GM21526 (cell line): ENCODE data around the gene ZBTB24.
"Not testable (repeated sequence)": the region's sequence is repeated elsewhere in the genome, so short reads cannot be mapped to it uniquely, and the experiment has no call there.

Experiments
- ATAC-seq: cut with Tn5 transposase; IDR thresholded peaks from one replicate; pipeline ENCODE4 v1.9.1; 2021; ENCODE audit warnings: moderate library complexity; ENCODE audit not compliant: unreplicated experiment, low FRiP score

The ZBTB24 gene

DNA sequence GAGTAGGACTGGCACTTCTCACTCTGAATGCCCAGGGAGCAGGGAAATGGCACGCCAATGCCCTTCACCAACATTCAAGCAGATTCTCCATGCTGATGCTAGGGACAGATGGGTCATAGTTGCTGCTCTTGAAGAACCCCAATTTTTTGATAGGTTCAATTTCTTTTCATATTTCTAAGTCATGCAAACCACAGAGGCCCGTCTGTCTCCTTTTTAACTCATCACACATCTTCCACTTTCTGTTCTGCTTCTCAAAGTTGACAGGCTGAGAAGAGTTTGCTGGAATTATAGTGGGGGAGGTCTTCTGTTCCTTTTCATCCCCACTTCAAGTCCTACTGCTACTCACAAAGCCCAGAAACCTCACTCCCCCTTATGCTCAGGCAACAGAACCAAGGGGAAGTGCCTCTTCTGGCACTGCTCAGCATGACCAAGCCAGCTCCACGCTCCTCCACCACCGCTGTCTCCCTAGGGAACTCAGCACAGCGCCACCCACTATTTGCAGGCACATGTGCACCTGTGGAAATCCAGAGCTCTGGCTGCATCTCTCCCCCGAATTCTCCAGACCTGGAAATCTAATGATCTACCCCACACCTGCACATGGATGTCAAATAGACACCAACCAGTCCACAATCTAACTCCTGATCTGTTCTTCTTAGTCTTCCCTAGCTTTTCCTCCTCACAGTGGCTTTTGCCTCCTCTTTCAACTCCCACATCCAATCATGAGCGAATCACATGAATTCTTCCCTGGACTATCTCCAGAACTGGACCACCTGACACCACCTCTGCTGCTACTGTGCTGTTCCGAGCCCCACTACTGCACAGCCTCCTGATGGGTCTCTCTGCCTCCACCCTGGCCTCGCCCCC lies 10.7 kb downstream of the ZBTB24 start:
- no peak for ATAC-seq

DNA sequence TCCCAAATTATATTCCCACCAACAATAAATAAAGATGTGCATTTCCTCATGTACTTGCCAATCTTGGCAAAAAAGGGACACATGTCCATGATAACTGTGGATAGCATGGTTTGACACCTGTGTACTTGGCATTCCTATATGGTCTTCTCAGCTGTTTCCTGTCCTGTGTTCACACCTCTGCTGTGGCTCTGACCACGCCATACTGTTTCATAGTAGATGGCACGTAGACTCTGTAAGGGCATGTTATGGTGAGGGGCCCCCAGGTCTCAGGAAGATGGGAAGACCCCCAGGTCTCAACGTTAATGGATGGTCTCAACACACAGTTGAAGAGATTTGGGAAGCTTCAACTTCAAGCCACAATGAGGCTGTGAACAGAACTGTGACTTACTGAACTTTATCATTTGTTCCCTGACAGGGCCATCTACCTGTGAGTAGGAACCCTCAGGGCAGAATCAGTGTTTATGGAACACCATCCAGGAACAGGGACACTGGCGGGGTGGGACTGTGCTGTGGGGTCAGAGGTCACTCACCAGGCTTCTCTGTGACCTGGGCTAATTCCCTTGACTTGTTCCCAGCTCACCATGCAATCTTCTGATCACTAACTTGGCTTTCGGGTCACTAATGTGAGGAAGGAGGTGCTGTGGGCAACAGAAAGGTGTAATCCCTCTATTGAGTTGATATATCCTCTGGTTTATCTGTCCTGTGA lies 11.8 kb downstream of the ZBTB24 start:
- ATAC-seq = no peak

DNA sequence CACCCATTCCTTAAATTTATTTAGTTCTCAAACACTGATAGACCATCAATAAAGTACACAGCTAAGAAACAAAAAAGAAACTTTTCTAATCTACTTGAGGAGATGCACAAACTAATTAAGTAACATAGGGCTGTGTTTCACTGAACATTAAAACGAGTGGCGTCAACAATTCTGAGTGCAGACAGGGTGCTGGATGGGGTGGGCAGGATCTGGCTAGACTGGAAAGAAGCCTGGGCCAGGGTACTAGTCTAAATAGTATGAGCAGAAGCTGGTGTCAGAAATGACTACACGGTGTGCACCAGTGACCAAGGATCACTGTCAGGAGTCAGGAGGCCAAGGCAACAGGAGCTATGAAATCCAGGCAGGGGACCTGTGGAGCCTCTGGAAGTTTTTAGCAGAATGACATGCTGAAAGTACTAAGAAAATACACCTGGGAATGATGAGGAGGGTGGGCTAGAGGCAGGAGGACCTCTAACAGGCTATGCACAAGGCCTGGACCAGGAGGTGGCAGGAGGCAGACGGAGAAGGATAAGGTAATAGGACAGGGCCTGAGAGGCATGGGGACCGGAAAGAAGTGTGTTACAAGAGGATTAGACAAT lies 13.3 kb downstream of the ZBTB24 start:
- no peak for ATAC-seq

DNA sequence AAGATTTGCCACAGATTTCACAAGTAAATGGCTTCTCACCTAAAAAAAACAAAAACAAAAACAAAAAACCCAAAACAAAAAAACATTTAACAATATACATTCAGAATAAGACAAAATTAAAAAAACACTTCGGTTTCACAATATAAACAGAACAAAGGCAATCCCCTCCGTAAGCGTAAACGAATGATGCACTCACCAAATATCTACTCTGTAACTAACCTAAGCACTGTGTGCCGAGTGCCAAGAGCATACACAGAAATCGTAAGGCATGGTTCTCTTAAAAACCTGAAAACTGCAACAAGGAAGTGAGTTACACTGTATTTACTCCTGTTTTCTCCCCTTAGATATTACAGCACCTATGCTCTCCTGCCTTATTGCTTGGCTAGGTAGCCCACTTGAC lies 15.3 kb downstream of the ZBTB24 start:
- ATAC-seq = no peak

DNA sequence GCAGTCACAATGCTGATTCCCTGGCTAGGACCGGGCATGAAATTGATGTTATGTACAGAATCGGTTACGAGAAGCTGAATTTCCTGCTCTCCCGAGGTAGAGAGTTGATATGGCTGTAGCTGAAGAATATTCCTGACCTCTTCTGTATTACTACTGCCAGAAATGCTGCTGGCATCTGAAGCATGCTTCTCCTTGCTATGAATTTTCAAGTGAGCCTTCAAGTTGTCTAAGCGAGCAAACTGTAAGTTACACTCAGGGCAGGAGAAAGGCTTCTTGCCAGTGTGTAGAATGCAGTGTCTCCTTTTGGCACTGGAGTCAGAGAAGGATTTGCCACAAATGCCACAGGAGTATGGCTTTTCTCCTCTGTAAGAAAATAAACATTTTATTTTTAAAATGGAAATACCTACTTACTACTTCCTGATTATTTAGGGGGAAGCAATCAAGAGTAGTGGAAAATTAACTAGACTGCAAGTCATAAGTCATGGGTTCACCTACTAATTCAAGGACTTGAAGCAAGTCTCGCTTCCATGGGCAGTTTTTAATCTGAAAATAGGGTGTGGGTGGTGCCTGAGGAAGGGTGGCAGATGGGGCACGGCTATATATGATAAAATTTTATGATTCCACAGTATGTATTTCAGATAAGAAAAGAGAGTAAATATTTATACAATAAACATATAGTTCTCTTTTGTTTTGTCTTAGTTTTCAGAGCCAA lies 16.7 kb downstream of the ZBTB24 start:
- ATAC-seq = no peak

DNA sequence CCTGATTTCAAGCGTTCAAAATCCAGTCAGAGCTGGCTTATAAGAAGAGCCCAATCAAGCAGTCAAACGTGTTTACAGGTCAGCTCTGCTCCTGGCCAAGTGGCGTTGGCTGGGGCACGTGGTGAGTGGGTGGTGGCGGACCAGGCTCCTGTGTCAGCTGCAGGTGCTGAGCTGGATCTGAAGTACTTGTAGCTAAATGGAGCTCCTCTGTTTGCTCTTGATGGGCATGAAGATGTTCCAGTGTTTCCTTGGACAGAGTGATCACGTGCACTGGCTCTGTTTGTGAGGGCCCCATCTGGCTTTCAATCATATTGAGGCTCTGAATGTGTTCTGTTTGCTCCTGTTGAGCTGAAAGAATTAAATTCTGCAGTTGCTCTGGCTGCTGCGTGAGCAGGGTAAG lies 17.2 kb downstream of the ZBTB24 start:
- ATAC-seq = no peak

DNA sequence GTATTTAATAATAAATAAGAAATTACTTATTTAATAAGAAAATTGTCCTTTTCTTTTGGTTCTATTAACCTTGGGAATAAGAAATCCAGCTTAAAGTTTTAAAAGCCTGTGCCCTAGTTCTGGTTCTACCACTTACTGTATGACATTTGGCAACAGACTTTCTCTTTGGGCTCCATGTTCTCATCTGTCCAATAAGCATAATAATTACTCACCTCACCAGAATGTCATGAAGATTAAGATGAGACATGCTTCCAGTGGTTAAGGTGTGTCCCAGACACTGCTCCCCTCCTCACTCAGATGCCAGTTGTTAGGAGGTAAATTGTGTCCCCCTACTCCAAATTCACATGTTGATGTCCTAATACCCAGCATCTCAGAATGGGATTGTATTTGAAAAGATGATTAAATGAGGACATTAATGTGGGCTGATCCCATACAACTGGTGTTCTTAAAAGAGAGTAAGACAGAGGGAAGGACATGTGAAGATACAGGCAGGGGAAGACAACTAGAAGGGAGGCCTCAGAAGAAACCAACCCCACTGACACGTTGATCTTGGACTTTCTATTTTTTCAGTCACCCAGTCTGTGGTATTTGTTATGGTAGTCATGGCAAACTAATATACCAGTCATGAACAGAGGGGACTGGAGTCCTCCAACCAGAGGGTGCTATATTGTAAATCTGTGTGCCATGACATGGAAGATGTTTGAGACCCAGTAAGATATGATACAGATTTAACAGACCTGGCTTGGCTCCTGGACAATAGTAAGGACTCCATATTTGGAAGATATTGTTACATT lies 21.1 kb downstream of the ZBTB24 start:
- no peak for ATAC-seq

DNA sequence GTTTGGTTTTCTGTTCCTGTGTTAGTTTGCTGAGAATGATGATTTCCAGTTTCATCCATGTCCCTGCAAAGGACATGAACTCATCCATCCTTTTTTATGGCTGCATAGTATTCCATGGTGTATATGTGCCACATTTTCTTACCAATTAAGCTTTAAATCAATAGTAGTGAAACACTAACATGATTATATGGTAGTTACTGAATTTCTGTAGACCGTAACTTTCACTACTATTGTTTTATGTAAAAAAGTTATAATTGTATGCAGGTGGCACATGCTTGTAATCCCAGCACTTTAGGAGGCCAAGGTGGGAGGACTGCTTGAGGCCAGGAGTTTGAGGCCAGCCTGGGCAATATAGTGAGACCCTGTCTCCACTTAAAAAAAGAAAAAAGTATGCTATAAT lies 21.8 kb downstream of the ZBTB24 start:
- ATAC-seq = not testable (repeated sequence)

DNA sequence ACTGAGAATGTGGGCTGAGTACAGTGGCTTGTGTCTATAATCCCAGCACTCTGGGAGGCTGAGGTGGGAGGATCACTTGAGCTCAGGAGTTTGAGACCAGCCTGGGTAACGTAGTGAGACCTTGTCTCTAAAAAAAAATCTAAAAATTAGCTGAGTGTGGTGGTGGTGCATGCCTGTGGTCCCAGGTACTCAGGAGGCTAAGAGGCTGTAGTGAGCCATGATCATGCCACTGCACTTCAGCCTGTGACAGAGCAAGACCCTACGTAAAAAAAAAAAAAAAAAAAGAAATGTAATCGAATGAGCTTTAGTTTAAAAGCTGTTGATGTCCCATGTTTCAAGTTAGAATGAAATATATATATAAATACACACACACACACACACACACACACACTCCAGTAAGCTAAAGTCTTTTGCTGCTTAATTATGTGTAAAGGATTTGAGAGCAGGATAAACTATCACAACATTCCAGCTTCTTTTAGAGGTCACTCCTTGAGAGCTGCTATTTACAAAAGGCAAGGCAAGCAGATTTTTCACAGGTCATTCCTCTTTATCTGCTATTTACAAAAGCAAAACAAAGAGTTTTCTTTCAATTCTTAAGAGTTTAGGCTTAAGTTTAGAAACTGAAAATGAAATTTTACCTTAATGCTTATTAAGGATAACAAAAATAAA lies 22.7 kb downstream of the ZBTB24 start:
- no peak for ATAC-seq

DNA sequence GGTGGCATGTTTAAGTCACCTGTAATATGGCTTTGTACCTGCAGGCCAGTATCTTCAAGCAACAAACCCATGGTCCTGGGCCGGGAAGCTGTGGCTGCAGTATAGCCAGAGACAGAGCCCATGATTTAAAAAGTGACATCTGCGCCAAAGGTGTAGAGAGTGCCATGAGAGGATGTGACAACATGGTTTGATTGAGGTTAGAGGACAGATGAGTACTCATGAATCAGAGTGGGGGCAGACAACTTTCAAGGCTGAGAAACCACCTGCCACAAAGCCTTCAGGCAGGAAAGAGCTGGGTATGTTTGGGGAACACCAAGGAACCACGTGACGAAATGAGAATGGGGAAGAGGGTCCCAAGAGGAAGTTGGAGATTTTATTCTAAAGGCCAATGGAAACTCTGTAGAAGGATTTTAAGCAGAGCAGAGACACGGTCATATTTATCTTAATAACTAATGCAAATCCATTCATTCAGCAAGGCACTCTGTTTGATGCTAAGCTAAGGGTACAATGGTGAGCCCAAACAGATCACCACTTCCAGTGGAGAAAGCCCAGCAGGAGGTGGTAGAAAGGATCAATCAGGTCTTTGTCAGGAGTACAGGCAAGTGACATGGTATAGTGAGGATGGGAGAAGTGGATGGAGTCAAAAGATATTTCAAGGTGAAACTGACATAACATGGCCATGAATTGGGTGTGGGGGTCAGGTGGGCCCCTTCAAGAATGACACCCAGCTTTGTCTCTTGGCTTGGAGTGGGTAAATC lies 24.1 kb downstream of the ZBTB24 start:
- no peak for ATAC-seq

DNA sequence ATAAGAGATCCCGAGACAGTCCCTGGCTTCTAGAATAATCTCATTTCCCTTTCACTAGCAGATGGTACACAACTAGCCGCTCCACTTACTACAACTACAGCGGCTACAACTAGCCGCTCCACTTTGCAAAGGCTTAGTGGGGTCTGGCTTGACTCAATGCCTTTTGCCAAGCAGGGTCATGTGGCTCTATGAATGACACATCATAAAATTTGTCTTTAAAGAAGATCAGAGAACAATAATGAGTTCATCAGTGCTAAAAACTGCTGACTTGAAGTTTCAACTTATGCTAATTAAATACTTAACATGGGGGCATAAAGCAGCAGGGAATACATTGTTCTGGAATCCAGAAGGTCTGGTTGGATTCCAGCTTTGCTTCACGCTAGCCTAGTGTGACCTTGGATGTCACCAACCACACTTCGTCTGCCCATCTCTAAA lies 25.4 kb downstream of the ZBTB24 start:
- no peak for ATAC-seq

DNA sequence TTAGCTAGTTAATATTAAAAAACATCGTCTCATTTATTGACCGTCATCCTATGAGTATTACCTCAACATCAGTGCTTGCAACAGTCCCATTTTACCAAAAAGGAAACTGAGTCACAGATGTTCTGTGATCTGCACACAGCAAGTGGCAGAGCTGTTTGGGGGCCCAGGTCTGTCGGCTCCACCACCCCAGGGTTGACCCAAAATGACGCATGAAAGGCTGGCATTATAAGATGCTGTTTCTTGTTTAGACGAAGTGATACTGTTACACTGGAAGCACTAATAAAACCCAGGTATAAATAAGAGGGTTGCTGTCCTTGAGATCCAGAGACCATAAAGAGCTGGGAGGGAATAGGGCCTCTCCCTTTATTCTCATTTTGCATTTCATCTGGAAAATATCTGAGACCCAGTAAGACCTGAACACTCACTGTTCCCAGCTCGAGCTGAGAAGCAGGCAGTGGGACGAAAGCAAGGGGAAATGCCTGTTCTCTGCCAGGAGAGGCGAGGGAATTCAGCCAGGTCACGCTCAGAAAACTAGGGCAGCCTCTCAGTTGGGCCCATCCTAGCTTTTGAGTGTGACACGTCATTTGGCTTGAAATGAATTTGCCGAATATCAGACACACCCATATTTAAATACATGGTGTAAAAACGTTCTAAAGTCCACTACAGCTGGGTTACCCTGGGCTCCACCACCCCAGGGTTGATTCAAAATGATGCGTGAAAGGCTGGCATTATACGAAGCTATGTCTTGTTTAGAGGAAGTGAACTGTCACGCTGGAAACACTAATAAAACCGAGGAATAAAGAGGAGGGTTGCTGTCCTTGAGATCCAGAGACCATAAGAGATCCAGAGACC lies 26.1 kb downstream of the ZBTB24 start:
- ATAC-seq = no peak

DNA sequence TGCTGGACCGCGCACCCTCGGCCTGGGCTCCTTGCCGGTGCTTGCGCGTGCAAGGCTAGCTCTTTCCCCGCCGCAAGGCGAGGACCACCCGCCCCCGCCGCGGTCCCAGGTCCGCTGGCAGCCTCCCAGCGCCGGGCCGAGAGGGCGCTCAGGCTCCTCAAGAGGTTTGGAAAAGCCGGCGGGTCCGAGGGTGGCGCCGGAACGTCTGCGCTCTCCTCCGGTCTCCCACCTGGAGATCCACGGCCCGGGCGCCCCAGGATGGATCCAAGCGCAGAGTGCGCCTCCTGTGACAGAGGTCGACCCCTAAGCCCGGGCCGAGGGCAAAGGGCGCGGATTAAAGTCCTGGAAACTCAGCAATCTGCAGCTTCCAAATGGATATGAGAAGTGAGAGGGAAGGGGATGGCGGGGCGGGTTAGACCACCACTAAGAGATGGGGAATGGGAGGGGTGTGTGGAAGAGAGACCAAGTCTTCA lies 26.9 kb downstream of the ZBTB24 start:
- no peak for ATAC-seq

DNA sequence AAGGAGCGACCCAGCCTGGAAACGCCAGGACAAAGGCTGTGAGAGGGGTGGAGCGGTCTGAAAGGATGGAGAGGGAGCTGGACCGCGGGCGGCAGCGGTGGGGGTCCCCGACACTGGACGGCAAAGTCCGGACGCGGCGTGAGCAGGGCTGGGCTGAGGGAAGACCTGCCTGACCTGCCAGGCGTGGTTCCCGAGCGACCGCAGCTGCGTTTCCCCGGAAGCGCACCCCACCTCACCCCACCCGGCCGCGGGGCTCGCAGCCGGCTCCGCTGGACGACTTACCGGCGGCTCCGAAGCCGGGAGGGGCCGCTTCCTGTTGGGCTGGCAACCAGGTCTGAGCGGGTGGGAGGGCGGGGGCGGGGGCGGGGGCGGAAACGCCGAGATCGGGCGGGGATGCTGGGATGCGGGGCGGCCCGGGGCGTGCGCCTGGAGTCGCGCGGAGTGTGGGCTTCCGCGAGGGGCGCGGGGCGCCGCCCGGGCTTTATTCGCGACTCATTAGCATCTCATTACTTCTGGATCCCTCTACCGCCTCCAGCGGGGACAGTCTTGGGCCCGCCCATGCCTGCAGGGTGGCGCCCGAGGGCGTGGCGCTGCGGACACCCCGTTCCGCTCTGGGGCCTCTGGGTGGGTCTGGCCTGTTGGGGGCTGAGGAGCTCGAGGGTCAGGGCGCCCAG lies 27.4 kb downstream of the ZBTB24 start, which contains the start of gene MICAL1:
MICAL1 (minus strand) TSS at position 336 of the 674 bp plus-strand sequence. CDS start 1,576 bp downstream, outside the sequence.
- ATAC-seq = peak; percentile 51

DNA sequence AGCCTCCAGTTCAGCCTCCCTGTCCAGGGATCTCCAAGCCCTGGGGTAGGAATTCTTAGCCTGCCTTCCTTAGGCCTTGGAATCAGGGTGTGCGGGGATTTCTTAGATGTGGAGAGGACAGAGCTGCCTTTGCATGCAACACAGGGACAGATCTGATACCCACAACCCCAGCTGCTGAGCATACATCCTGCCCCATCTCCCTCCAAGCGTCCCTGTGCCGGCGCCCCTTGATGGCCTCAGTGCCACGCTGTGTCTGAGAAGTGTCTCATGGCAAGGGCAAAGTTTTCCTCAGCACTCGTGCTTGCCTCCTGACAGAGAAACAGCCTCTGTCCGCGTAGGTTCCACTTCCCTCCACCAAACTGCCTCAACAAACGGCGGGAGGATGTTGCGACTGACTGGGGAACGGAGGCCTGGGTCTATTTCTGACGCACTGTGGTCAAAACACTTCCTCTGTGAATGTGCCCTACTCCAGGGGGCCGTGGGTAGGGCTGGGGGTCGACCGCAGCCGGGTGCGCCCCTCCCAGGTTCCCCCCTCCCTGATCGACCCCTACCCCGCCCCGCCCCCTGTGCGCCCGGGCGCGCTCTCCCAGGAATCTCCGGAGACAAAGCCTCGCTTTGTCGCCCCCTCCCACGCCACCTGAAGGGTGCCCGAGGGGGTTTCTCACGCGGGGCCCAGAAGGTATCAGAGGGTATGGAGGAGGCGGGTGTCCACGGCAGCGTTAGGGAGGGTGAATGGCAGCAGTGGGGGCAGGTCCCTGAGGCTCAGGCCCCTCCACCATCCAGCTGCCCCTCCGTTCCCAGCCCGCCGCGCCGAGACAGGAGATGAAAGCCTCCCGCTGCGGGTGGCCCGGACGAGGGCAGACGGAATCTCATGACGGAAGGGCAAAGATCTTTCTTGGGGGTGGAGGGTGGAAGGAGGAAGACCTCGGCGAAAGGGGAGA lies 28.3 kb downstream of the ZBTB24 start:
- peak; percentile 34 for ATAC-seq
